ELR (cell line): Measurements from ENCODE around the gene CERS6.

ENCODE experiments used
- DNase-seq: peaks from one replicate; pipeline ENCODE4 v3.0.0-alpha.2; 2015; ENCODE audit warnings: low read depth

The CERS6 gene

GRCh38 chr2:168530982-168531622, 75.0 kb downstream of the CERS6 start:
- DNase-seq: peak; percentile 23

- no peak for DNase-seq
Observed at GRCh38 chr2:168534926-168535325, 78.9 kb downstream of the CERS6 start.

GRCh38 chr2:168536925-168537466, 80.9 kb downstream of the CERS6 start:
- DNase-seq: peak; percentile 65

DNA sequence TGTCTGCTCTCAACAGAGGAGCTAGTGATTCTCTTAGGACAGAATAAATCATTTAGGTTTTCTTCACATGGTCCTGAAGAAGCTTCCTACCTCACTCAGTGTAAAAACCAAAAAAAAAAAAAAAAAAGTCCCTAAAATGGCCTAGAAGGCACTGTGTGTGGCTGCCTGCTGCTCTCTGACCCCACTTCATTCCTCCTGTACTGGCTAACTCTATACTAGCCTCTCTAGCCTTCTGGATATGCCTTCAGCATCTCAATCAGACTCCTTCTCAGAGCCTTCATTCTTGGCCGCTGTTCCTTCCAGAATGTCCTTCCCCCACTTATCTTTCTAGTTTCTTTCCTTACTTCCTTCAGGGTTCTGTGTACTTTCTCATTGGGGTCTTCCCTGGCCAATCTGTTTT, 82.1 kb downstream of the CERS6 start:
- no peak for DNase-seq

- DNase-seq: peak; percentile 68
Observed at GRCh38 chr2:168538534-168538933, 82.5 kb downstream of the CERS6 start.

DNA sequence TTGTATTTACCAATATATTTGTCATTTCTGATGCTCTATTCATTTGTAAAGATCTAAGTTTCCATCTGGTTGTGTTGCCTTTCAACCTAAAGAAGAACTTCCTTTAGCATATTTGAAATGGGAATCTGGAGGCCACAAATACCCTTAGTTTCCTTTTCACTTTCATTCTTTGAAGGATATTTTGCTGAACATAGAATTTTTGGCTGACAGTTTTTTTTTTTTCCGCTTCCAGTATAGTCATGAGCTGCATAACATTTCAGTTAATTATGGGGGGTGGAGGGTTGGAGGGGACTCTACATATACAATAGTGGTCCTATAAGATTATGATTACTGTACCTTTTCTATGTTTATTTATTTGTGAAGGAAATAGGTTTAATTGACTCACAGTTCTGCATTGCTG, 83.9 kb downstream of the CERS6 start:
- no peak for DNase-seq

- no peak for DNase-seq
Observed at GRCh38 chr2:168541858-168542257, 85.8 kb downstream of the CERS6 start.

DNA sequence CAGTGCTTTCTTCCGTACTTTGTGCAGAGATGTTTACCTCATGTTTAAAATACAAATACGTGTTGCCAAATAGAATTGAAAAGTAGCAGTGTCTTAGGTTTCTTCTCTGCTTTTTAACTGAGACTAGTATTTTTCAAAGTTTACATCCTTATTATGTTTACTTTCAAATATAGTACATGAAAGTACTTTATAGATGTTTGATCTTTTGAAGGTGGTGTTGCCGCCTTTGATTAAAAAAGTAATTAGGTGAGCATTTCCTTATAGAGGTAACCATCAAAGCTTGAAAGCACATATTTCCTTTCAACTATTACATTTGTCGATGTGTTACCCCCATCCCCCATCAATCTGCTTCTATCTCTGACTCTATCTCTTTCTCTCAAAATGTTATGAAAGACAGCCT, 87.0 kb downstream of the CERS6 start:
- no peak for DNase-seq

GRCh38 chr2:168543935-168544334, 87.9 kb downstream of the CERS6 start:
- DNase-seq: no peak

- DNase-seq: peak; percentile 93
Observed at GRCh38 chr2:168545439-168546082, 89.5 kb downstream of the CERS6 start.

- DNase-seq: no peak
Observed at GRCh38 chr2:168550670-168551069, 94.6 kb downstream of the CERS6 start.

- DNase-seq: no peak
Observed at GRCh38 chr2:168552450-168552856, 96.4 kb downstream of the CERS6 start.

- DNase-seq: no peak
Observed at GRCh38 chr2:168555283-168555682, 99.2 kb downstream of the CERS6 start.

DNA sequence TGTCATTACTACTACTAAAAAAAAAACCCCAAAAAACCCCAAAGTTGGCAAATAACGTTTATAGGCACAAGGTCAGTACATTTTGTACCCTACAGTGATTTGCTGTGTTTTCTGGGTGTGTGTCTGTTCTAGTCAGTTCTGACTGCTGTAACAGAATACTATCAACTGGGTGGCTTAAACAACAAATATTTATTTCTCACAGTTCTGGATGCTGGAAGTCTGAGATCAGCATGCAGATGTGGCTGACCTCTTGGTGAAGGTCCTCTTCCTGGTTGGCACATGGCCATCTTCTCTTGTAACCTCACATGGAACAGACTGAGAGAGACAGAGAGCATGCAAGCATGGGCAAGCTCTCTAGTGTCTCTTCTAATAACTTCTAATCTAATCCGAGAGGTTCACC, 103.1 kb downstream of the CERS6 start:
- DNase-seq: no peak

GRCh38 chr2:168560817-168561499, 104.9 kb downstream of the CERS6 start:
- no peak for DNase-seq

DNA sequence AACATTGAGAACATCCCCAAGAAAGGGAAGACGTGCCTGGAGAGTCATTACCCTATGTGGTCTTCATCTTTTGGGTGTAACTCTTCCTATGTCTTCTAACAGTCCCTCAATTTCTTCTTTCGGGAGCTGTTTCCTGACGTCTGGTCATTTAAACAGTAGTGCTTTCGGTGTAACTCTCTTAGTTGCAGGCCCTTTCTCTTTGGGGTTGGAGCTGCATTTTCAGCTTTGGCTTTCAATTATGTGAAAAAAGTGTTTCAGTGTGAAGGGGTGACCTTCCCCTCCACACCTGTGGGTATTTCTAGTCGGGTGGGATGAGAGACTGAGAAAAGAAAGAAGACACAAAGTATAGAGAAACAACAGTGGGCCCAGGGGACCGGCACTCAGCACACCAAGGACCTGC, 105.9 kb downstream of the CERS6 start:
- no peak for DNase-seq

DNA sequence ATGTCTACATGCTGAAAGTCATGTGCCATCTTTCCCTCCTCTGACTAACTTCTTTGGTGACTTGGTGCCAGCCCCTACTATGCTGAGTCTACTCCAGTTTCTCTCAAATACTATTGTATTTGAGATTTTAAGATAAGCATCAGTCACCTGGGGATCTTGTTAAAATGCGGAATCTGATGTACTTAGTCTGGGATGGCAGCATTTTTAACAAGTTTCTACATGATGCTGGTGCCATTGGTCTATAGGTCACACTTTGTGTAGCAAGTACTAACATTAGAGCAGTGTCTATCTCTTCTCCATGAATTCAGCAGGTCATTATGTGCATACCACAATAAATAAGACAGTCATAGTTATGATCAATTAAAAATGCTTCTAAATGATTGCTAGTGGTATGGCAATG, 106.9 kb downstream of the CERS6 start:
- DNase-seq: no peak

- no peak for DNase-seq
Observed at GRCh38 chr2:168564641-168565040, 108.6 kb downstream of the CERS6 start.

DNA sequence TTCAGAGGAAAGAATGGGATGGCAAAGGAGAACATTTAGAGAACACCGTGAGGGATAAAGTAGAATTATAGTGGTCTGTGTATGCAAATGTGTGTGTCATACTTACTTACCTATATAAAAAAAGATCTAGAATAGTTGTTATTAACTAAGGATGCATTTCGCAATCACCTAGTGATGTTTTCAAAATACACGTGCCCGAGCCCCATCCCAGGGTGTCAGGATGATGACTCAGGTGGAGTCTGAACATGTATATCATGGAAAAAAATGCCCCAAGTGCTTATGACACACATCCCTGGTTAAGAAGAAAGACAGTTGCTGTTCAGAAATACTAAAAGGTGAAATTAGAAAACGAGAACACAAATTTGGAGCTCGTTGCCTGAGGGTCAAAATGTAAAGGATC, 109.0 kb downstream of the CERS6 start:
- peak; percentile 94 for DNase-seq

- DNase-seq: no peak
Observed at GRCh38 chr2:168565512-168565911, 109.4 kb downstream of the CERS6 start.

DNA sequence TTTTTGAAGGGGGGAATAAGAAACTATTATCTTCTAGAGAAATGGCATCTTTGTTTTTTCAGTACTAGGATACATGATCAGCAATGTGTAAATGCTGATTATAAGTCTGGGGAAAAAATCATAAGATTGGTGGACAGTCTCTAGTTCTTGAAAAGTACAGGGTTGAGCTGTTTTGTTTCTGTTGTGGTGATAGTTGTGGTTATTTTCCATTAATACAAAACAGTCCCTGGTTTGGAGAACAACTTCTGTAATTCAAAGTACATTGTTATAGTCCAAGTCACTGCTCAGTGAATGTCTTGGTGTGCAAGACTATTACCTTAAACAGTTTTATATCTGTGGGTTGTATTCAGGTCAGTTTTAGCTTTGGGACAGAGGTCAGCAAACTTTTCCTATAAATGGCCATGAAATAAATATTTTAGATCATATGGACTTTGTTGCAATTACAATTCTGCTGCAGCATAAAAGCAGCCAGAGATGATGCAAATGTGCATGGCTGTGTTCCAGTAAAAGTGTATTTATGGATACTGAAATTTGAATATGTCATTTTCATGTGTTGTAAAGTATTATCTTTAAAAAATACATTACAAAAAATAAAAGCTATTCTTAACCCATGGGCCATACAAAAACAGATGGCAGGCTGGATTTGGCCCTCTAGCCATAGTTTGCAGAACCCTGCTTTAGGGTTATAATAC, 111.0 kb downstream of the CERS6 start:
- DNase-seq: no peak

GRCh38 chr2:168567836-168568235, 111.8 kb downstream of the CERS6 start:
- no peak for DNase-seq
